ENCODE results near the gene FARS2. TPM values are rescaled to one million over a fixed set of nuclear protein-coding genes. Genes with fewer than 3 reads are reported as not detected.

Gene FARS2
- polyA plus RNA-seq, 1 donor from 2014 or later: 11.9 TPM

DNA sequence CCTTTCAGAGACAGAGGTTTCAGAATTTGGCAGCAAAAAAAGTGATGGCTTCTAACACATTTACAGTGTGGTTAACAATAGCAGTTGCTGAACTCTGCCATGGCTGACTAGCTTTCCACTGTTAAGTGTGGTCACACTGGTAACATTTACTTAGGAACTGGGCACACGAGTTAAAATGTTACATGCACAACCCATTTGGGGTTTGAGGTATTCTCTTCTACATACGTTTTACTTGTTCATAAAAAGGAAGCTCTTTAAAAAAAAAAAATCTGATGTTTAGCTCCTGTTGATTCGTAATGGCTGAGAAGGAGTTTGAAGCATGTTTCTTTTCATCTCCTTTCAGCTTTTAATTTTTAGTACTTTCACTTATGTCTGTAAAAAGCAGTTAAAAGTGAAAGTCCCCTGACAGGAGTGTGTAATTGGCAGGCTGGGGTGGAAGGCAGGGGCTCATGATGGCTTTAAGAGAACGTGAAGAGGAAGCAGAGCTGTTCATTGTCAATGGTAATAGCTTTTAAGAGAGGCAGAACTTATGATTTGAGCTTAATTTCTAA lies 245.9 kb downstream of the FARS2 start:
- H3K79me2 ChIP-seq (replicated peaks; ENCODE audit: insufficient read depth, low read length): no peaks in the 10 kb centered on the region
- H3K4me2 ChIP-seq (ENCODE audit: low read length): no peak overlapping the region
- no peaks in the 10 kb centered on the region for H3F3A ChIP-seq (ENCODE audit: insufficient read depth, low read length, poor library complexity, severe bottlenecking)
- no peak overlapping the region for H3K9ac ChIP-seq (ENCODE audit: low read length)
- no peaks in the 10 kb centered on the region for H4K20me1 ChIP-seq (ENCODE audit: insufficient read depth)
- H3K4me3 ChIP-seq (ENCODE audit: low read length): no peak overlapping the region
- H3K9me2 ChIP-seq (ENCODE audit: insufficient read depth, low read length): no peaks in the 10 kb centered on the region
- H2AFZ ChIP-seq (ENCODE audit: low read depth, low read length): no peak overlapping the region
- no peaks in the 10 kb centered on the region for H3K9me3 ChIP-seq (ENCODE audit: low read length)
- H3K27me3 ChIP-seq (ENCODE audit: insufficient read depth, low read depth, low read length): no peaks in the 10 kb centered on the region
- H3K27ac ChIP-seq (ENCODE audit: low read length): no peak overlapping the region
- TF ChIP-seq, protein P1, sequence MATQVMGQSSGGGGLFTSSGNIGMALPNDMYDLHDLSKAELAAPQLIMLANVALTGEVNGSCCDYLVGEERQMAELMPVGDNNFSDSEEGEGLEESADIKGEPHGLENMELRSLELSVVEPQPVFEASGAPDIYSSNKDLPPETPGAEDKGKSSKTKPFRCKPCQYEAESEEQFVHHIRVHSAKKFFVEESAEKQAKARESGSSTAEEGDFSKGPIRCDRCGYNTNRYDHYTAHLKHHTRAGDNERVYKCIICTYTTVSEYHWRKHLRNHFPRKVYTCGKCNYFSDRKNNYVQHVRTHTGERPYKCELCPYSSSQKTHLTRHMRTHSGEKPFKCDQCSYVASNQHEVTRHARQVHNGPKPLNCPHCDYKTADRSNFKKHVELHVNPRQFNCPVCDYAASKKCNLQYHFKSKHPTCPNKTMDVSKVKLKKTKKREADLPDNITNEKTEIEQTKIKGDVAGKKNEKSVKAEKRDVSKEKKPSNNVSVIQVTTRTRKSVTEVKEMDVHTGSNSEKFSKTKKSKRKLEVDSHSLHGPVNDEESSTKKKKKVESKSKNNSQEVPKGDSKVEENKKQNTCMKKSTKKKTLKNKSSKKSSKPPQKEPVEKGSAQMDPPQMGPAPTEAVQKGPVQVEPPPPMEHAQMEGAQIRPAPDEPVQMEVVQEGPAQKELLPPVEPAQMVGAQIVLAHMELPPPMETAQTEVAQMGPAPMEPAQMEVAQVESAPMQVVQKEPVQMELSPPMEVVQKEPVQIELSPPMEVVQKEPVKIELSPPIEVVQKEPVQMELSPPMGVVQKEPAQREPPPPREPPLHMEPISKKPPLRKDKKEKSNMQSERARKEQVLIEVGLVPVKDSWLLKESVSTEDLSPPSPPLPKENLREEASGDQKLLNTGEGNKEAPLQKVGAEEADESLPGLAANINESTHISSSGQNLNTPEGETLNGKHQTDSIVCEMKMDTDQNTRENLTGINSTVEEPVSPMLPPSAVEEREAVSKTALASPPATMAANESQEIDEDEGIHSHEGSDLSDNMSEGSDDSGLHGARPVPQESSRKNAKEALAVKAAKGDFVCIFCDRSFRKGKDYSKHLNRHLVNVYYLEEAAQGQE (IDR thresholded peaks at IDR 0.05; ENCODE audit: borderline replicate concordance): no peak
- TF ChIP-seq EP300 (conservative IDR thresholded peaks at IDR 0.05; ENCODE audit: poor library complexity, severe bottlenecking) (no peak), RAD21 (conservative IDR thresholded peaks at IDR 0.05) (no peak), POLR2AphosphoS5 (IDR thresholded peaks at IDR 0.05) (no peak), TAF1 (IDR thresholded peaks at IDR 0.05; ENCODE audit: low read depth) (no peak), EZH2 (IDR thresholded peaks at IDR 0.05; ENCODE audit: borderline replicate concordance, insufficient read depth, low read length, poor library complexity, severe bottlenecking) (no peak), CTCF (IDR thresholded peaks at IDR 0.05; ENCODE audit: poor library complexity, severe bottlenecking) (no peak), SMC3 (conservative IDR thresholded peaks at IDR 0.05; ENCODE audit: poor library complexity) (no peak), MXI1 (conservative IDR thresholded peaks at IDR 0.05; ENCODE audit: poor library complexity, severe bottlenecking) (no peak)
- H3K36me3 ChIP-seq (ENCODE audit: insufficient read depth, low read length): no peaks in the 10 kb centered on the region

GRCh38 chr6:5509106-5509505 lies 247.8 kb downstream of the FARS2 start:
- H3K4me2 ChIP-seq (ENCODE audit: low read length): no peak overlapping the region
- no peak overlapping the region for H3K4me3 ChIP-seq (ENCODE audit: low read length)
- H2AFZ ChIP-seq (ENCODE audit: low read depth, low read length): no peak overlapping the region
- no peaks in the 10 kb centered on the region for H3K79me2 ChIP-seq (replicated peaks; ENCODE audit: insufficient read depth, low read length)
- H3K9ac ChIP-seq (ENCODE audit: low read length): no peak overlapping the region
- TF ChIP-seq EP300 (conservative IDR thresholded peaks at IDR 0.05; ENCODE audit: poor library complexity, severe bottlenecking) (no peak), POLR2AphosphoS5 (IDR thresholded peaks at IDR 0.05) (no peak), CTCF (IDR thresholded peaks at IDR 0.05; ENCODE audit: poor library complexity, severe bottlenecking) (no peak), TAF1 (IDR thresholded peaks at IDR 0.05; ENCODE audit: low read depth) (no peak), EZH2 (IDR thresholded peaks at IDR 0.05; ENCODE audit: borderline replicate concordance, insufficient read depth, low read length, poor library complexity, severe bottlenecking) (no peak), RAD21 (conservative IDR thresholded peaks at IDR 0.05) (no peak), MXI1 (conservative IDR thresholded peaks at IDR 0.05; ENCODE audit: poor library complexity, severe bottlenecking) (no peak), SMC3 (conservative IDR thresholded peaks at IDR 0.05; ENCODE audit: poor library complexity) (no peak)
- TF ChIP-seq, protein P1 (IDR thresholded peaks at IDR 0.05; ENCODE audit: borderline replicate concordance): no peak
- H3K36me3 ChIP-seq (ENCODE audit: insufficient read depth, low read length): no peaks in the 10 kb centered on the region
- no peaks in the 10 kb centered on the region for H3K9me2 ChIP-seq (ENCODE audit: insufficient read depth, low read length)
- H3F3A ChIP-seq (ENCODE audit: insufficient read depth, low read length, poor library complexity, severe bottlenecking): no peaks in the 10 kb centered on the region
- H4K20me1 ChIP-seq (ENCODE audit: insufficient read depth): no peaks in the 10 kb centered on the region
- H3K27ac ChIP-seq (ENCODE audit: low read length): no peak overlapping the region
- no peaks in the 10 kb centered on the region for H3K9me3 ChIP-seq (ENCODE audit: low read length)
- no peaks in the 10 kb centered on the region for H3K27me3 ChIP-seq (ENCODE audit: insufficient read depth, low read depth, low read length)
